PC-9 (cell line): ENCODE measurements around the gene CHKB. TPM values are rescaled to one million over a fixed set of nuclear protein-coding genes. Genes with fewer than 3 reads are reported as not detected.

Source experiments
- BruUV-seq: library from RNA; stranded (reverse); fragments of 400-500 nt; replicated peaks from 2 replicates; lab custom pipeline; 2021; lab: Mats Ljungman, UMichigan
- CTCF ChIA-PET: fragments of 300-600 bp; sonication (Branson Sonifier 250); formaldehyde crosslinking; loops from one replicate; lab custom pipeline; 2022; ENCODE audit warnings: antibody characterized with exemption; lab: Charles Lee
- POLR2A ChIA-PET: fragments of 300-600 bp; sonication (Branson Sonifier 250); formaldehyde crosslinking; loops from one replicate; lab custom pipeline; 2022; ENCODE audit warnings: antibody characterized with exemption; ENCODE audit not compliant: unreplicated experiment; lab: Charles Lee
- DNase-seq, 2 experiments: peaks; one replicate each; pipeline versions ENCODE4 v3.0.0 to v3.0.0-alpha.2; 2015 to 2022; ENCODE audit warnings: mixed read lengths in 1 of 2
- H2AFZ ChIP-seq: fragments of 200-600 bp; sonication (generic); 2 replicates; pipeline ENCODE4 v1.8.1; 2017; ENCODE audit warnings: antibody characterized with exemption
- H3F3A ChIP-seq: fragments of 200-600 bp; sonication (generic); 2 replicates; pipeline ENCODE4 v1.8.1; 2017; ENCODE audit warnings: antibody characterized with exemption, mild to moderate bottlenecking, low read depth; ENCODE audit not compliant: insufficient read depth
- H3K27ac ChIP-seq: fragments of 200-600 bp; sonication (generic); 2 replicates; pipeline ENCODE4 v1.6.1; 2016; ENCODE audit warnings: mixed run types
- H3K27me3 ChIP-seq: fragments of 200-600 bp; sonication (generic); 2 replicates; pipeline ENCODE4 v1.6.1; 2016; ENCODE audit warnings: low read depth, mixed run types; ENCODE audit not compliant: insufficient read depth
- H3K36me3 ChIP-seq: fragments of 200-600 bp; sonication (generic); 2 replicates; pipeline ENCODE4 v1.6.1; 2016; ENCODE audit warnings: low read depth, mixed run types
- H3K4me1 ChIP-seq: fragments of 200-600 bp; sonication (generic); replicated peaks from 2 replicates; pipeline ENCODE4 v1.6.1; 2016; ENCODE audit warnings: mixed run types; ENCODE audit not compliant: insufficient read depth
- H3K4me2 ChIP-seq: fragments of 200-600 bp; sonication (generic); 2 replicates; pipeline ENCODE4 v1.6.1; 2017; ENCODE audit warnings: mixed run types
- H3K4me3 ChIP-seq: fragments of 200-600 bp; sonication (generic); 2 replicates; pipeline ENCODE4 v1.6.1; 2016; ENCODE audit warnings: mixed run types
- H3K79me2 ChIP-seq: fragments of 200-600 bp; sonication (generic); 2 replicates; pipeline ENCODE4 v1.6.1; 2017; ENCODE audit warnings: low read depth, mixed run types
- H3K9me2 ChIP-seq: fragments of 200-600 bp; sonication (generic); 2 replicates; pipeline ENCODE4 v1.8.1; 2017; ENCODE audit warnings: mild to moderate bottlenecking; ENCODE audit not compliant: insufficient read depth
- H3K9me3 ChIP-seq: fragments of 200-600 bp; sonication (generic); 2 replicates; pipeline ENCODE4 v1.8.1; 2016; ENCODE audit warnings: low read depth; ENCODE audit not compliant: insufficient read depth
- H4K20me1 ChIP-seq: fragments of 200-600 bp; sonication (generic); 2 replicates; pipeline ENCODE4 v1.8.1; 2017; ENCODE audit not compliant: insufficient read depth
- EZH2 ChIP-seq: fragments of 200-600 bp; sonication (generic); IDR thresholded peaks from 2 replicates; pipeline ENCODE4 v1.8.0; 2017; ENCODE audit warnings: antibody characterized with exemption, low read depth
- intact Hi-C: fragments of 100-400 bp; cut with micrococcal nuclease; formaldehyde crosslinking; loops from one replicate; pipeline ENCODE4 v1.10.0; 2022; ENCODE audit not compliant: unreplicated experiment
- total RNA-seq: library from RNA; stranded (reverse); gene quantifications from 2 replicates; pipeline ENCODE4 v1.2.3, GENCODE V29; 2021
- TF ChIP-seq, protein P1 (sequence below): fragments of 200-600 bp; sonication (generic); conservative IDR thresholded peaks from 2 replicates; pipeline ENCODE4 v1.6.1; 2017; ENCODE audit warnings: mixed run types, antibody characterized with exemption, mild to moderate bottlenecking, moderate library complexity

CHKB gene
- total RNA-seq, 1 experiment from 2014 or later = 60.0 TPM

DNA sequence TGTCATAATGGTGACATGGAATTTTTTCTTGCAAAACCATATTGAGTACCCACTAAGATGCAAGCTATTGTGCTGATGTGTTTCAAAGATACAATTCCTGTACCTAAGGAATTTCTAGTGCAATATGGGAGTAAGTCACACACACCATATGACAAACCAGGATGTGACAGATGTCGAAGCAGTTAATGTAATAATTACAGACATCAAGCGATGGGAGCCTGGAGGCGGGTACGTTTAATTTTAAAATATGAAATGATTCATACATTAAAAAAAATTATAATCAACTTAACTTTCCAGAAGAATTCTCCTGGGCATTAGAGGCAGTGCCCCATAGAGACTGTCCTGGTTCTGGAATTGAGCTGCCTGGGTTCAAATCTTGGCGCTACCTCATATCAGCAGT is 25.9 kb downstream of the CHKB start:
- no peaks in the 10 kb centered on the region for H3F3A ChIP-seq
- H3K27ac ChIP-seq = no peak overlapping the region
- no peak for DNase-seq
- H3K9me2 ChIP-seq = no peaks in the 10 kb centered on the region
- H4K20me1 ChIP-seq = no peaks in the 10 kb centered on the region
- BruUV-seq = no TSS peak
- H3K4me1 ChIP-seq = no peaks in the 10 kb centered on the region
- H3K36me3 ChIP-seq = no peaks in the 10 kb centered on the region
- H2AFZ ChIP-seq = no peak overlapping the region
- H3K4me3 ChIP-seq = no peak overlapping the region
- H3K27me3 ChIP-seq = no peaks in the 10 kb centered on the region
- H3K79me2 ChIP-seq = no peaks in the 10 kb centered on the region
- POLR2A ChIA-PET = no interaction called here
- H3K9me3 ChIP-seq = no peaks in the 10 kb centered on the region
- H3K4me2 ChIP-seq = no peak overlapping the region
- intact Hi-C loops = no loop called here
- TF ChIP-seq, protein P1, sequence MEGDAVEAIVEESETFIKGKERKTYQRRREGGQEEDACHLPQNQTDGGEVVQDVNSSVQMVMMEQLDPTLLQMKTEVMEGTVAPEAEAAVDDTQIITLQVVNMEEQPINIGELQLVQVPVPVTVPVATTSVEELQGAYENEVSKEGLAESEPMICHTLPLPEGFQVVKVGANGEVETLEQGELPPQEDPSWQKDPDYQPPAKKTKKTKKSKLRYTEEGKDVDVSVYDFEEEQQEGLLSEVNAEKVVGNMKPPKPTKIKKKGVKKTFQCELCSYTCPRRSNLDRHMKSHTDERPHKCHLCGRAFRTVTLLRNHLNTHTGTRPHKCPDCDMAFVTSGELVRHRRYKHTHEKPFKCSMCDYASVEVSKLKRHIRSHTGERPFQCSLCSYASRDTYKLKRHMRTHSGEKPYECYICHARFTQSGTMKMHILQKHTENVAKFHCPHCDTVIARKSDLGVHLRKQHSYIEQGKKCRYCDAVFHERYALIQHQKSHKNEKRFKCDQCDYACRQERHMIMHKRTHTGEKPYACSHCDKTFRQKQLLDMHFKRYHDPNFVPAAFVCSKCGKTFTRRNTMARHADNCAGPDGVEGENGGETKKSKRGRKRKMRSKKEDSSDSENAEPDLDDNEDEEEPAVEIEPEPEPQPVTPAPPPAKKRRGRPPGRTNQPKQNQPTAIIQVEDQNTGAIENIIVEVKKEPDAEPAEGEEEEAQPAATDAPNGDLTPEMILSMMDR = no peak
- no peak for TF ChIP-seq EZH2
- CTCF ChIA-PET = no interaction called here

GRCh38 chr22:50553310-50553709 is 29.3 kb downstream of the CHKB start:
- no peak for TF ChIP-seq EZH2
- TF ChIP-seq, protein P1 = no peak
- no TSS peak for BruUV-seq
- no peaks in the 10 kb centered on the region for H3K9me3 ChIP-seq
- H3K27me3 ChIP-seq = no peaks in the 10 kb centered on the region
- H3K4me1 ChIP-seq = no peaks in the 10 kb centered on the region
- no peak overlapping the region for H3K4me2 ChIP-seq
- no peaks in the 10 kb centered on the region for H3K9me2 ChIP-seq
- CTCF ChIA-PET = no interaction called here
- POLR2A ChIA-PET = no interaction called here
- H3K4me3 ChIP-seq = no peak overlapping the region
- no peak for DNase-seq
- no peak overlapping the region for H3K27ac ChIP-seq
- H3F3A ChIP-seq = no peaks in the 10 kb centered on the region
- H2AFZ ChIP-seq = no peak overlapping the region
- H4K20me1 ChIP-seq = no peaks in the 10 kb centered on the region
- no peaks in the 10 kb centered on the region for H3K79me2 ChIP-seq
- H3K36me3 ChIP-seq = no peaks in the 10 kb centered on the region
- intact Hi-C loops = no loop called here

DNA sequence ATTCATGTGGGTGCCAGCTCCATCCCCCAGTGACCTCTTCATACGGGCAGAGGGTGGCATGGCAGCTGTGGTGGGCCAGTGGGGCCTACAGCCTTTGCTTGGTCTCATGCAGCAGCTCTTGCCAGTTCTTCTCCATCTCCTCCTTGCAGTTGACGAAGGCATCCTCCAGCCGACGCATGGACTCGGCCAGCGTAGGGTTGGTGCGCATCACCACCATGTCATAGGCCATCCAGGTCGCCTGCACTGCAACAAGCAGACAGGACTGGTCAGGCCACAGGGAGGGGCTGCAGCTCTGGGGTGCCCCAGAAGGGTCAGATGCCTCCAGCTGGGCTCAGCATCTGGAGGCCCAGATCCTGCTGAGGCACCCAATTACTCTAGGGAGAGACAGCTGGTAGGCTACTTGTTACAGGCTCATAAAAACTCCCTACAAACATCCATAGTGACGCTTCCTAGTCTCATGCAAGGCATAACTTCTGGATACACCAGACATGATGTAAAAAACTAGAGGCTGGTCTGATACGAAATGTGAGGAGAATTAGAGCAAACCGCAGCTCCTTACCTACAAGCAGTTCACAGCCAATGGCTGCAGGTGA is 31.4 kb downstream of the CHKB start:
- Histone ChIP-seq H3K9me2 (no peaks in the 10 kb centered on the region), H3K9me3 (no peaks in the 10 kb centered on the region), H3K27me3 (no peaks in the 10 kb centered on the region), H2AFZ (no peak overlapping the region), H3K79me2 (no peaks in the 10 kb centered on the region), H3K36me3 (no peaks in the 10 kb centered on the region), H3F3A (no peaks in the 10 kb centered on the region), H3K27ac (no peak overlapping the region), H3K4me2 (no peak overlapping the region), H4K20me1 (no peaks in the 10 kb centered on the region), H3K4me1 (peaks cover 2% of the 10 kb centered on the region; the same call in 1 of the 2 replicates), H3K4me3 (no peak overlapping the region)
- ChIA-PET CTCF (interaction anchor here (0.6 kb wide), 1 partner anchor 22 kb away, joined by 7 read pairs; no protein-coding TSS in a partner anchor), POLR2A (interaction anchor here (0.6 kb wide), 1 partner anchor 12 kb away, joined by 5 read pairs; no protein-coding TSS in a partner anchor)
- no peak for DNase-seq
- no peak for TF ChIP-seq EZH2
- TF ChIP-seq, protein P1 = no peak
- intact Hi-C loops = no loop called here
- BruUV-seq = no TSS peak
